CD14-positive monocyte (primary cell): ENCODE measurements around the gene AQP12B. TPM values are rescaled to one million over a fixed set of nuclear protein-coding genes. Genes with fewer than 3 reads are reported as not detected.

ENCODE experiments used
- DNase-seq, 3 donors: peaks; one replicate each; pipeline ENCODE4 v3.0.0-alpha.2; 2011 to 2022
- H2AFZ ChIP-seq: 2 replicates; pipeline ENCODE4 v1.6.0; 2012; ENCODE audit warnings: mild to moderate bottlenecking, low read depth, low read length, inconsistent platforms; ENCODE audit not compliant: insufficient read depth, poor library complexity, severe bottlenecking
- H3K27ac ChIP-seq, 2 donors: 1 replicate in 1 of 2; 2 replicates in 1 of 2; pipeline ENCODE4 v1.5.1; 2012 to 2013; ENCODE audit warnings: low read length in 2 of 2, control low read depth in 1 of 2, inconsistent platforms in 1 of 2, low read depth in 1 of 2, mild to moderate bottlenecking in 1 of 2
- H3K27me3 ChIP-seq, 2 donors: one replicate each; pipeline versions ENCODE4 v1.6.0 to v1.6.1; 2011 to 2013; ENCODE audit warnings: low read length in 2 of 2; ENCODE audit not compliant: control insufficient read depth in 2 of 2, insufficient read depth in 2 of 2
- H3K36me3 ChIP-seq, 2 donors: replicated peaks in 1 of 2; 1 replicate in 1 of 2; 2 replicates in 1 of 2; pipeline versions ENCODE4 v1.5.1 to v1.6.1; 2012 to 2013; ENCODE audit warnings: low read length in 2 of 2, control low read depth in 1 of 2, inconsistent platforms in 1 of 2, mild to moderate bottlenecking in 1 of 2; ENCODE audit not compliant: insufficient read depth in 2 of 2, control insufficient read depth in 1 of 2
- H3K4me1 ChIP-seq, 2 donors: 1 replicate in 1 of 2; 2 replicates in 1 of 2; pipeline versions ENCODE4 v1.5.1 to v1.6.1; 2012 to 2013; ENCODE audit warnings: low read length in 2 of 2, control low read depth in 1 of 2, inconsistent platforms in 1 of 2, mild to moderate bottlenecking in 1 of 2, moderate library complexity in 1 of 2; ENCODE audit not compliant: insufficient read depth in 2 of 2, control insufficient read depth in 1 of 2
- H3K4me2 ChIP-seq: replicated peaks from 2 replicates; pipeline ENCODE3; 2012; ENCODE audit warnings: low read length, moderate library complexity, mild to moderate bottlenecking; ENCODE audit not compliant: poor library complexity, severe bottlenecking; ENCODE audit errors: extremely low read depth
- H3K4me3 ChIP-seq, 3 experiments: fragments of 200-600 bp in 1 of 3; sonication (generic) in 1 of 3; replicated peaks in 1 of 3; 1 replicate in 2 of 3; 2 replicates in 1 of 3; pipeline ENCODE4 v1.5.1; 2011 to 2013; ENCODE audit warnings: low read length in 3 of 3, mild to moderate bottlenecking in 3 of 3, control low read depth in 2 of 3, low read depth in 2 of 3, inconsistent platforms in 1 of 3, moderate library complexity in 1 of 3
- H3K79me2 ChIP-seq: 2 replicates; pipeline ENCODE4 v1.6.0; 2012; ENCODE audit warnings: mild to moderate bottlenecking, control low read depth, inconsistent platforms, low read length, moderate library complexity; ENCODE audit not compliant: insufficient read depth
- H3K9ac ChIP-seq: 2 replicates; pipeline ENCODE4 v1.6.0; 2017; ENCODE audit warnings: low read length, mild to moderate bottlenecking; ENCODE audit not compliant: insufficient read depth, poor library complexity, severe bottlenecking
- H3K9me3 ChIP-seq, 2 donors: replicated peaks in 1 of 2; 1 replicate in 1 of 2; 2 replicates in 1 of 2; pipeline versions ENCODE4 v1.5.1 to v1.6.1; 2012 to 2013; ENCODE audit warnings: low read length in 2 of 2, control low read depth in 1 of 2; ENCODE audit not compliant: control insufficient read depth in 1 of 2, insufficient read depth in 1 of 2
- H4K20me1 ChIP-seq: 2 replicates; pipeline ENCODE4 v1.6.0; 2012; ENCODE audit warnings: mild to moderate bottlenecking, low read length, control low read depth, moderate library complexity; ENCODE audit not compliant: insufficient read depth
- H3K27ac Mint-ChIP-seq, 7 donors: one replicate each; pipeline ENCODE4 v1.8.0; 2020; ENCODE audit warnings: mild to moderate bottlenecking in 7 of 7, mixed read lengths in 7 of 7, moderate library complexity in 6 of 7, inconsistent platforms in 2 of 7
- H3K27me3 Mint-ChIP-seq, 3 donors: one replicate each; pipeline ENCODE4 v1.8.0; 2021 to 2022; ENCODE audit warnings: low read depth in 3 of 3, mild to moderate bottlenecking in 3 of 3, mixed read lengths in 3 of 3, moderate library complexity in 3 of 3, inconsistent platforms in 1 of 3
- H3K36me3 Mint-ChIP-seq, 2 donors: one replicate each; pipeline ENCODE4 v1.8.0; 2020; ENCODE audit warnings: mixed read lengths in 2 of 2, inconsistent platforms in 1 of 2, mild to moderate bottlenecking in 1 of 2
- H3K4me1 Mint-ChIP-seq: one replicate; pipeline ENCODE4 v1.8.0; 2020; ENCODE audit warnings: mild to moderate bottlenecking, mixed read lengths
- H3K4me3 Mint-ChIP-seq, 2 donors: one replicate each; pipeline ENCODE4 v1.8.0; 2020; ENCODE audit warnings: mild to moderate bottlenecking in 2 of 2, mixed read lengths in 2 of 2, moderate library complexity in 1 of 2
- H3K9me3 Mint-ChIP-seq, 7 donors: one replicate each; pipeline ENCODE4 v1.8.0; 2020 to 2022; ENCODE audit warnings: mixed read lengths in 7 of 7, mild to moderate bottlenecking in 6 of 7, moderate library complexity in 6 of 7, inconsistent platforms in 2 of 7
- WGBS: methylation state at CpG from one replicate; pipeline ENCODE4 v1.1.5; 2013; ENCODE audit warnings: missing lambda C conversion rate; ENCODE audit not compliant: insufficient coverage; 5-methylcytosine and 5-hydroxymethylcytosine counted together
- intact Hi-C, 2 donors: fragments of 100-400 bp; cut with micrococcal nuclease; formaldehyde crosslinking; loops; one replicate each; pipeline versions ENCODE4 v1.15.0 to v1.15.1; 2023
- polyA plus RNA-seq, 3 donors: library from polyadenylated mRNA; depleted of rRNA in 1 of 3; unstranded in 2 of 3; stranded (reverse) in 1 of 3; fragments of 300-500 nt in 2 of 3; fragments of >200 nt in 1 of 3; fragmentation: Illumina TruSeq in 2 of 3; gene quantifications; 1 replicate in 2 of 3; 2 replicates in 1 of 3; pipeline ENCODE4 v1.2.3, GENCODE V29; 2012 to 2021
- TF ChIP-seq, protein P1 (sequence below): fragments of 200-600 bp; IDR thresholded peaks from one replicate; pipeline ENCODE4 v1.8.0; 2022; ENCODE audit warnings: antibody characterized with exemption, mild to moderate bottlenecking

Gene AQP12B
- polyA plus RNA-seq, 3 donors, result not detected

DNA sequence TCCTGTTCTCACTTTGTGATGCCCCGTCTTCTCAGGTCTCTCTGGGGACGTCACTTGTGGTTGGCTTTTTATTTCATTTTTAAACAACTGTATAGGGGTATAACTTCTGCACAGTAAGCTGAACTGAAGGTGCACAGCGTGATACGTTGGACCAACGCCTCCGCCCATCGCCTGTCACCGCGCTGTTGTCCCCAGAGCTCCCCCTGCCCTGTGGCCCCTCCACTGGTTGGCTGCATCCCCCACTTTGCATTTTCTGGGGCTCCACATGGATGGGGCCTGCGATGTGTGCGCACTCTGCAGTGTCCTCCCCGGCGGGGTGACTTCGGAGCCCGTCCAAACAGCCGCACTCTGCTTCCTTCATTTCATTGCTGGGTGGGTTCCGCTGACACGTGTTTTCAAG lies 43.1 kb downstream of the AQP12B start:
- H3K4me3 ChIP-seq, result no peak overlapping the region
- H3K27me3 Mint-ChIP-seq, result peaks cover 9 to 11% (median 9%) of the 10 kb centered on the region in 3 donors
- no peak overlapping the region for H3K4me2 ChIP-seq
- no peaks in the 10 kb centered on the region for H3K36me3 Mint-ChIP-seq
- no peaks in the 10 kb centered on the region for H3K27me3 ChIP-seq
- no peaks in the 10 kb centered on the region for H4K20me1 ChIP-seq
- no peak overlapping the region for H3K27ac ChIP-seq
- H3K9ac ChIP-seq, result no peak overlapping the region
- intact Hi-C loops, result no loop called here
- H3K4me1 Mint-ChIP-seq, result peaks cover 10% of the 10 kb centered on the region
- peaks cover 0 to 8% of the 10 kb centered on the region in 2 donors for H3K9me3 ChIP-seq
- DNase-seq, result no peak
- H2AFZ ChIP-seq, result no peak overlapping the region
- H3K36me3 ChIP-seq, result no peaks in the 10 kb centered on the region
- H3K79me2 ChIP-seq, result no peaks in the 10 kb centered on the region
- 97% methylated on average over 16 of the region's 18 CpGs for WGBS
- H3K4me3 Mint-ChIP-seq, result no peak overlapping the region
- peaks cover 8 to 17% of the 10 kb centered on the region in 2 donors for H3K4me1 ChIP-seq
- H3K9me3 Mint-ChIP-seq, result peaks cover 0 to 26% (median 7%) of the 10 kb centered on the region in 7 donors
- H3K27ac Mint-ChIP-seq, result no peak overlapping the region
- TF ChIP-seq, protein P1, sequence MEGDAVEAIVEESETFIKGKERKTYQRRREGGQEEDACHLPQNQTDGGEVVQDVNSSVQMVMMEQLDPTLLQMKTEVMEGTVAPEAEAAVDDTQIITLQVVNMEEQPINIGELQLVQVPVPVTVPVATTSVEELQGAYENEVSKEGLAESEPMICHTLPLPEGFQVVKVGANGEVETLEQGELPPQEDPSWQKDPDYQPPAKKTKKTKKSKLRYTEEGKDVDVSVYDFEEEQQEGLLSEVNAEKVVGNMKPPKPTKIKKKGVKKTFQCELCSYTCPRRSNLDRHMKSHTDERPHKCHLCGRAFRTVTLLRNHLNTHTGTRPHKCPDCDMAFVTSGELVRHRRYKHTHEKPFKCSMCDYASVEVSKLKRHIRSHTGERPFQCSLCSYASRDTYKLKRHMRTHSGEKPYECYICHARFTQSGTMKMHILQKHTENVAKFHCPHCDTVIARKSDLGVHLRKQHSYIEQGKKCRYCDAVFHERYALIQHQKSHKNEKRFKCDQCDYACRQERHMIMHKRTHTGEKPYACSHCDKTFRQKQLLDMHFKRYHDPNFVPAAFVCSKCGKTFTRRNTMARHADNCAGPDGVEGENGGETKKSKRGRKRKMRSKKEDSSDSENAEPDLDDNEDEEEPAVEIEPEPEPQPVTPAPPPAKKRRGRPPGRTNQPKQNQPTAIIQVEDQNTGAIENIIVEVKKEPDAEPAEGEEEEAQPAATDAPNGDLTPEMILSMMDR, result no peak

- H3K27ac Mint-ChIP-seq, result peak overlapping the region in 1 of 7 donors; percentile 4
- Histone ChIP-seq H3K9ac (no peak overlapping the region), H3K4me1 (peaks cover 8 to 20% of the 10 kb centered on the region in 2 donors), H3K4me3 (no peak overlapping the region), H3K36me3 (no peaks in the 10 kb centered on the region), H3K79me2 (no peaks in the 10 kb centered on the region), H2AFZ (no peak overlapping the region), H3K4me2 (no peak overlapping the region), H3K9me3 (peaks cover 6 to 16% of the 10 kb centered on the region in 2 donors), H3K27ac (no peak overlapping the region), H3K27me3 (no peaks in the 10 kb centered on the region), H4K20me1 (no peaks in the 10 kb centered on the region)
- WGBS, result 89% methylated on average over 14 of the region's 18 CpGs
- peak in 1 of 3 donors; percentile 1 for DNase-seq
- H3K36me3 Mint-ChIP-seq, result peaks cover 0 to 2% of the 10 kb centered on the region in 2 donors
- H3K9me3 Mint-ChIP-seq, result peaks cover 6 to 32% (median 14%) of the 10 kb centered on the region in 7 donors
- TF ChIP-seq, protein P1, result no peak
- H3K27me3 Mint-ChIP-seq, result peaks cover 6 to 8% (median 7%) of the 10 kb centered on the region in 3 donors
- peaks cover 12% of the 10 kb centered on the region for H3K4me1 Mint-ChIP-seq
- H3K4me3 Mint-ChIP-seq, result no peak overlapping the region
- intact Hi-C loops, result no loop called here
Observed at GRCh38 chr2:240638512-240639160, 44.0 kb downstream of the AQP12B start.
